ENCODE results near the gene GC.
"Not testable (repeated sequence)": the region's sequence is repeated elsewhere in the genome, so short reads cannot be mapped to it uniquely, and the experiment has no call there.

GC gene

DNA sequence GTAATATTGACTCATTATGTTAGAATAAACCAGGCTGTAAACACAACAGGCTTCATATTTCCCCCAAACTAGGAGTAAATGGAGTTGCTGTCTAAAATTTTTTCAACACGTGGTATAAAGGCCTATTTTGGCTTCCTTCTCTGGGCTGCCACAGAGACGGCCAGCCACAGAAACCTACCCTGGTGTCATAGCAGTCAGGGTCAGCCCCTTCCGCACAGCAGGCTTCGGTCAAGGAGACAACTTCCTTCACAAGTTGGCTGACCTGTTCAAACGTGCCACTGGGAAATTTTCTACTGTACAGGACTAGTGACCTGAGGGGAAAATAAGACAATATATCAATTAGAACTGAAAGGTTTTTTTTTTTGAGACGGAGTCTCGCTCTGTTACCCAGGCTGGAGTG, 15.8 kb downstream of the GC start:
- in situ Hi-C loops (cut with MboI; ENCODE audit: low pct_unique_long_range_greater_than_20kb, low sequenced_read_pairs, unreplicated experiment) = no loop called here
- TF ChIP-seq, protein P1, sequence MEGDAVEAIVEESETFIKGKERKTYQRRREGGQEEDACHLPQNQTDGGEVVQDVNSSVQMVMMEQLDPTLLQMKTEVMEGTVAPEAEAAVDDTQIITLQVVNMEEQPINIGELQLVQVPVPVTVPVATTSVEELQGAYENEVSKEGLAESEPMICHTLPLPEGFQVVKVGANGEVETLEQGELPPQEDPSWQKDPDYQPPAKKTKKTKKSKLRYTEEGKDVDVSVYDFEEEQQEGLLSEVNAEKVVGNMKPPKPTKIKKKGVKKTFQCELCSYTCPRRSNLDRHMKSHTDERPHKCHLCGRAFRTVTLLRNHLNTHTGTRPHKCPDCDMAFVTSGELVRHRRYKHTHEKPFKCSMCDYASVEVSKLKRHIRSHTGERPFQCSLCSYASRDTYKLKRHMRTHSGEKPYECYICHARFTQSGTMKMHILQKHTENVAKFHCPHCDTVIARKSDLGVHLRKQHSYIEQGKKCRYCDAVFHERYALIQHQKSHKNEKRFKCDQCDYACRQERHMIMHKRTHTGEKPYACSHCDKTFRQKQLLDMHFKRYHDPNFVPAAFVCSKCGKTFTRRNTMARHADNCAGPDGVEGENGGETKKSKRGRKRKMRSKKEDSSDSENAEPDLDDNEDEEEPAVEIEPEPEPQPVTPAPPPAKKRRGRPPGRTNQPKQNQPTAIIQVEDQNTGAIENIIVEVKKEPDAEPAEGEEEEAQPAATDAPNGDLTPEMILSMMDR (IDR thresholded peaks at IDR 0.05; ENCODE audit: extremely low read depth, insufficient read depth, missing control alignments) = no peak
- DNase-seq (ENCODE audit: low spot score) = no peak

- in situ Hi-C loops (cut with MboI; ENCODE audit: low pct_unique_long_range_greater_than_20kb, low sequenced_read_pairs, unreplicated experiment) = no loop called here
- TF ChIP-seq, protein P1 (IDR thresholded peaks at IDR 0.05; ENCODE audit: extremely low read depth, insufficient read depth, missing control alignments) = no peak
- no peak for DNase-seq (ENCODE audit: low spot score)
Measured at GRCh38 chr4:71765821-71766383, 18.0 kb downstream of the GC start.

GRCh38 chr4:71765350-71765749, 18.5 kb downstream of the GC start:
- in situ Hi-C loops (cut with MboI; ENCODE audit: low pct_unique_long_range_greater_than_20kb, low sequenced_read_pairs, unreplicated experiment) = no loop called here
- DNase-seq (ENCODE audit: low spot score) = no peak
- TF ChIP-seq, protein P1 (IDR thresholded peaks at IDR 0.05; ENCODE audit: extremely low read depth, insufficient read depth, missing control alignments) = no peak

DNA sequence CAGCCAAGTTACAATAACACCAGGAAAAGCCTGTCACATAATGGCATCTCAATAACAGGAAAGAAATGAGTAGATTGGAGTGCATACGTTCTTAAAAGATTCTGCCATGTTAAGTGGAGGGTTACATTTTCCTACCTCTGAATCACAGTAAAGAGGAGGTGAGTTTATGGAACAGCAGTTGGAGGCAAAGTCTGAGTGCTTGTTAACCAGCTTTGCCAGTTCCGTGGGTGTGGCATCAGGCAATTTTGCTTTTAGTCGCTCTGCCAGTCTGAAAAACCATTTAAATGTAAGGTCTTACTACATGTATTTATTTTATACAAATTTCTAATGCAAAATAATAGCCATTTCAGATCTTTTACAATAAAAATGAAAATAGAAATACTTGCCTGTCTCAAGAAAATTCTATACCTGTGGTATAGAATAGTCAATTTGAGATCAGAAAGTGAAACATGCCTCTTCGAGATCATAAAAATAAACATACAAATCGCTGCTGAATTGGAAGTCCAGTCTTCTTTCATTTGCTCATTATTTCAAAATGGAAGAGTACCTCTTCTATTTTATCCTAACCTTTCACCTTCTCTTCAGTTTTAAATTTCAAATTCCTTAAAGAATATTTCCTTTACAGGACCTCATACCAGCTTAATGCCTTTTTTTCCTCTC, 31.4 kb downstream of the GC start:
- DNase-seq (ENCODE audit: low spot score) = no peak
- TF ChIP-seq, protein P1 (IDR thresholded peaks at IDR 0.05; ENCODE audit: extremely low read depth, insufficient read depth, missing control alignments) = no peak
- in situ Hi-C loops (cut with MboI; ENCODE audit: low pct_unique_long_range_greater_than_20kb, low sequenced_read_pairs, unreplicated experiment) = no loop called here

DNA sequence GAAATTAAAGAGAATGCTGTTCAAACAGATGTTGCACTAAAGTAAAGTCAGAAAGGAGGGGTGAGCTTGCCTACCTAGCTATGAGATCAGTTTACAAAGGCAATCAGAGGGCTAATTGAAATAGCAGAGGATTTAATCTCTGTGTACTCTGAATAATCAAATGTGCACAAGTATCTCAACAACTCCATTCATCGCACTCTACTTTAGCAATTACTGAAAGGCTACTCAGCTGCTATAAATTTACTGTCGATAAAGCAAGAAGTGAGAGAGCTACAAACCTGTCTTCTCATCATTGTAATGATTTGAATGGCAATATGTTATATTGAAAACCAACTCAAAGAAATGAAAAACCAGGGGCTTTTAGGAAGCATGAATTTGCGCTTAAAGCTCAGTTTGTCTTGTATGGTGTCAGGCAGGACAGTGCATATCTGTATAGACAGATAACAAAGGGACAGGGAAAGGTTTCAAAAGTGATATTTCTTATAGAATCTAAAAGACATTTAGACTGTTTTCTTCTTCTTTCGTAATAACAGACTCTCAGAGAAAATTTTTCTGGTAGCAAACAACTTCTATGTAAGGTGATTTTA, 34.8 kb downstream of the GC start:
- DNase-seq (ENCODE audit: low spot score) = no peak
- TF ChIP-seq, protein P1 (IDR thresholded peaks at IDR 0.05; ENCODE audit: extremely low read depth, insufficient read depth, missing control alignments) = no peak
- in situ Hi-C loops (cut with MboI; ENCODE audit: low pct_unique_long_range_greater_than_20kb, low sequenced_read_pairs, unreplicated experiment) = no loop called here

DNA sequence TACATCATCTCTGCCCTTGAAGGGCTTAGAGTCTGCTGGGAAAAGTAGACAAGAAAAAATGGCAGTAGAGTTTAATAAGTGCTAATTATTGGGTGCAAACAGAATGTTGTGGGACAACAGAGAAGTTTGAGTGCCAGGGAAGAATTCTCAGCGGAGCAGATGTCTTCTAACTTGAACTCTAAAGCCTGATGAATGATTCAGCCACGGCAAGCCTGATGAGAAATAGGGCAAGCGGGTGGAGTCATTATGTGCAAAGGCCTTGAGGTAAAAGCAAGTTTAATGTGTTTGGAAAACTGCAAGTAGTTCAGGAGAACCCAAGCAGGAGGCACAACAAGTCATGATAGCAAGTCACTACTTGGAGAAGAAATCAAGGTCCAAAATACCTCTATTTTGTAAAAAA, 37.5 kb downstream of the GC start:
- DNase-seq (ENCODE audit: low spot score) = no peak
- TF ChIP-seq, protein P1 (IDR thresholded peaks at IDR 0.05; ENCODE audit: extremely low read depth, insufficient read depth, missing control alignments) = no peak
- in situ Hi-C loops (cut with MboI; ENCODE audit: low pct_unique_long_range_greater_than_20kb, low sequenced_read_pairs, unreplicated experiment) = no loop called here

- DNase-seq (ENCODE audit: low spot score) = not testable (repeated sequence)
Measured at GRCh38 chr4:71738782-71739181, 45.1 kb downstream of the GC start.

More at GRCh38 chr4:71738782-71739181, 45.1 kb downstream of the GC start:
- in situ Hi-C loops (cut with MboI; ENCODE audit: low pct_unique_long_range_greater_than_20kb, low sequenced_read_pairs, unreplicated experiment) = not testable (repeated sequence)

All from GM13977 (cell line).